Central memory CD4-positive, alpha-beta T cell (primary cell): ENCODE data around the gene WDFY4.

Source experiments
- DNase-seq: peaks from one replicate; pipeline ENCODE4 v3.0.0; 2022

Gene WDFY4

DNA sequence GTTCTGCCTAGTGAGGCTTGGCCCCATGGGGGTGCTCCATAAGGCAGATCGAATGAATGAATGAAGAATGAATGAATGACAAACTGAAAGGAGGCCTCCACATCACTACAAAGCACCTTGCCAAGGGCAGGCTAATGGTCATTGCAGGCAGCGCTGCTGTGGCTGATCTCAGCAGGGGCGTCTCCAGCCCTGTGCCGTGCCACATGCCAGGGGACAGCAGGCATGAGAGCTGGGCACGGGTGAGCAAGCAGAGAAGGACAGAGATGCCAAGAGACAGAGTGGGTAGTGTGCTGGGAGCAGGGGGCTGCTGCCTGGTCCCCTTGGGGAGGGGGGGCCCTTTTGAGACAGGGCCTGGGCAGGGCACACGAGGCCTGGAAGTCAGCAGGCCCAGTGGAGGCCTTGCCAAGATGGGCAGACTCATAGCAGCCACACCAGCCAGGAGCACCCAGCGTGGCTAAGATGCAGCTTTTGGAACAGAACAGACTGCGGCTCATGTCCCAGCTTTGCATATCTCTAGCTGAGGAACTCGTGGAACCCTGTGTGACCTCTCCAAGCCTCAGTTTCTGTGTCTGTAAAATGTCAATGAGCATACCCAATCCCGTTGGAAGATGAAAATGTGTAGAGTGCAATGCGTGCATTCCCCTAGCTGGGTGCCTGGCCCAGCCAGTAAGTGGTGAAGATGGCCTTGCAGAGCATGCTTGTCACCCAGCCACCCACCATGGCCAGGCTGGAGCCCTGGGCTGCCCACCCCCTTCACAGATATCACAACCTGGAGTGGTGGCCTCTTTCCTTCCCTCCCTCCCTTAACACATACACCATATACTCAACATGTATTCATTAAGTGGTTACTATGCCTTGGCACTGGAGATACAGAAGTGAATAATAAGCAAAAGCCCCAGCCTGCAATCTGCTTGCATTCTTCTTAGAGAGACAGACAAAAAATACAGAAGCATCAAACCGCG, 316.0 kb downstream of the WDFY4 start:
- DNase-seq, result no peak

DNA sequence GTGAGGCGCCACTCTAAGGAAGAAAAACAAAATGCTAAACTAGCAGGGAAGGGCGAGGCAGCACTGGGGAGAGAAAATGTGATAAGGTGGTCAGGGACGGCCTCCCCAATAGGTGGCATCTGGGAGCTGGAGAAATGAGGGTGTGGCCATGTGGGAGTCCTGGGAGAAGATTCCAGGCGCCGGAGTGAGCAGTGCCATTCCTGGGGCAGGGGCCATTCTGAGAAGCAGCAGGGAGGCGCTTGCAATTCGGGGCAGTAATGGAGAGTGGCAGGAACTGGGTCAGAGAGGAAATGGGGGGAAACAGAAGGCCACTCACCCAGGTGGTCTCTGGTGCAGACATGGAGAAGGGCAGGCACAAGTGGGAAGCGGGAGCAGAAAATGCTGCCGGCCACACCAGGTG, 316.7 kb downstream of the WDFY4 start:
- no peak for DNase-seq

DNA sequence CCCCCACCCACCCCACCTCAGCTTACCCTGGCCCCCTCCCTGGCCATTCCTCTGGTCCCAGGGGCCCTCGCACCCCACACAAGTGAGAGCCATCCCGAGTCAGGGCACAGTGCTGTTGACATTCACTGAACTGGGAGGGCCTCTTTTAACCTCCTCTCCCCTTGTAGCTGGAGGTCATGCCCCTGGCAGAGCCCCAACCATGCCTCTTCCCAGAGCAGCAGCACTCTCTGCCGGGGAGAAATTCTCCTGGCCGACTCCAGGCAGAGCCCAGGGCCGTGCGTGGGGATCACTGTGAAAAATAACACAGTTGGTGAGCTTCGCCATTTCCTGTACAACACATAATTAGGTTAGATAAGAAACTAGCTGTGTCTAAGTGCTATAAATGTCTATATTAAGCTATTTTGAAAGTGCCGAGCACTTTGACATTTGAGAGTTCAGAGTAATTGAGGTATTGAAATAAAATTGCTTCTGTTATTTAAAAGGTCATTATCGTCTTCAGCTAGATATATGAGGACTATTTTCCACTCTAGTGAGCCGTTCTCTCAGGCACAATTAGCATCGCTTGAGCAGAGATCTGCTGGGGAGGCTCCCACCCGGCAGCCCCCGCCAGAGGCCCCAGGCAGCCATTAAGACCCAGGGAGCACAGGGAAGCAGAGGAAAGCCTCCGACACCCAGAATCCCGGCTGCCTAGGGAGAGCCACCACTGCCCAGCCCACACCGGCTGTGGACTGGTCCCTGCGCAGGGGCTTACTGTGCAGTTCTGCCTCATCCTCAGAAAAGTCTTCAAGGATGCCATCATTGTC, 317.4 kb downstream of the WDFY4 start:
- no peak for DNase-seq

DNA sequence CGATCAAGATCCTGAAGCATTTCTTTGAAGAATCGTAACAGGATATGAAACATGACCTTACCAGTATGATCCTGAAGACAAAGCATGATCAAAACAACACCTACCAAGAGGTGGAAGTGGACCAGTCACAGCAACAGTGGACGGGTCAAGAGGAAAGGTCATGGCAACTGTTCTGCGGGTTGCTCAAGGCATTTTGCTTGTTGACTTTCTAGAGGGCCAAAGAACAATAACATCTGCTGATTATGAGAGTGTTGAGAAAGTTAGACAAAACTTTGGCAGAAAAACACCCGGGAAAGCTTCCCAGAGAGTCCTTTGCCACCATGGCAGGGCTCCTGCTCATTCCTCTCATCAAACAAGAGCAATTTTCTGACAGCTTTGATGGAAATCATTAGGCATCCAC, 320.6 kb downstream of the WDFY4 start:
- no peak for DNase-seq

DNA sequence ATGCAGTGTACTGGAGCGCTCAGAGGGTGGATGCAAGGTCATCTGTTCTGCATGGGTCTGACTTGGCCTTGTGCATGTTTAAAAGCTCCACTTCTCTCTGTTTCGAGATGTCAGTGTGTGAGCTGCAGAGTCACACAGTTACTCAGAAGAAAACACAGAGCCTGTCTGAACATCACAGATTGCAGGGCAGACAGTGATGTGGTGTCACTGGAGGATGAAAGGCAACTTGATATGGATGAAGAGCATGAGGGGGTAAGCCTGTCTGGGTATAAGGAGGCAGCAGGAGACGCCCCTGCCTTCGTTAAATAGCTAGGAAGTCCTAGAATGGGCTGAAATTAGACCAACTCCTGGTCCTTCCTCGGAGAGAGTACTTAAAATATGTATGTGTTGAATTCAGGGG, 322.5 kb downstream of the WDFY4 start:
- DNase-seq, result no peak

DNA sequence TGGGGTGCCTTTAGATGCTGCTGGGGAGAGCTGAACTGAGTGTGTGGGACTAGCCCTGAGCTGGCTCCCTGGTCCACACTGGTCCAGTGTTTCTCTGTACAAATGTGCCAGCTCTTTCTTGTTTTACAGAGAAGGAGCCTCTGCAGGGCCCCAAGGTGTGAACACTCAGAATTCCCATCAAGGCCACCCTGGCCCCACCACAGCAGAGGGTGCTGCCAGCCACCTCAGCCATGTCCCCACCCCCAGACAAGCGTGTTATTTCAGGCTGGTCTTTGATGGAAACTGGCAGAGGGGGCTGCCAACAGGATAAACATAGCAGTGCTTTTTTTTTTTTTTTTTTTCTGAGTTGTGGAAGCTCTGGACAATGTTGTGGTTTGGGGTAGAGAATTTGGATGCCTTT, 323.4 kb downstream of the WDFY4 start:
- no peak for DNase-seq

DNA sequence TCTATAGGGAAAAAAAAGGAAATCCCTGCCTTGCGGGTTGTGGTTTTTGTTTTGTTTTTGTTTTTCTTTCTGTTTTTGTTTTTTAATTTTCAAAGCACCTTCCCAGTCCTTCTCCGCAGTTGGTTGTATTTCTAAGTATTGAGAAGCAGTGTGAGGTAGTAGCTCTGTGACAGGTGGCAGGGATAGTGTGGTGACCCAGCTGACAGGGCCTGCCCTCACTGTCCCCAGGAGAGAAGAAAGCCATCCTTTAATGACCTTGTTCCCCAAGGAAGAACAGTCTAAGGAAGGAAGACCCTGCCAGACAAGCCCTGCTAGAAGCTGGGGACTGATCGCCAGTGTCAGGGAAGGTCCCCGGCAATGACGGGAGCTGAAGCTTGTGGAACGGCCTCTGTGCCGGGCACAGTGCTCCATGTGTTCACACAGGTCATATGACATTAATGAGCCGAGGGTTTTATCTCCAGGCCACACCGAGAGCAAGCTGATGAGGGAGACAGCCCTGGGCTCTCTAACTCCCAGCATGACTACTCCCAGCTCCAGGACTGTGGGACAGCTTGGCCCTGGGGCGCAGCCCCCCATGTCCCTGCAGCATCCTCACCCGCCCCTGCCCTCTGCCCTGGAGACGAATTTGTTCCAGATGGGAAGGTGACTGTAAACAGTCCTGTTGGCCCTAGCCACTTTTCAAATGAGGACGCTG, 324.0 kb downstream of the WDFY4 start:
- DNase-seq, result no peak

DNA sequence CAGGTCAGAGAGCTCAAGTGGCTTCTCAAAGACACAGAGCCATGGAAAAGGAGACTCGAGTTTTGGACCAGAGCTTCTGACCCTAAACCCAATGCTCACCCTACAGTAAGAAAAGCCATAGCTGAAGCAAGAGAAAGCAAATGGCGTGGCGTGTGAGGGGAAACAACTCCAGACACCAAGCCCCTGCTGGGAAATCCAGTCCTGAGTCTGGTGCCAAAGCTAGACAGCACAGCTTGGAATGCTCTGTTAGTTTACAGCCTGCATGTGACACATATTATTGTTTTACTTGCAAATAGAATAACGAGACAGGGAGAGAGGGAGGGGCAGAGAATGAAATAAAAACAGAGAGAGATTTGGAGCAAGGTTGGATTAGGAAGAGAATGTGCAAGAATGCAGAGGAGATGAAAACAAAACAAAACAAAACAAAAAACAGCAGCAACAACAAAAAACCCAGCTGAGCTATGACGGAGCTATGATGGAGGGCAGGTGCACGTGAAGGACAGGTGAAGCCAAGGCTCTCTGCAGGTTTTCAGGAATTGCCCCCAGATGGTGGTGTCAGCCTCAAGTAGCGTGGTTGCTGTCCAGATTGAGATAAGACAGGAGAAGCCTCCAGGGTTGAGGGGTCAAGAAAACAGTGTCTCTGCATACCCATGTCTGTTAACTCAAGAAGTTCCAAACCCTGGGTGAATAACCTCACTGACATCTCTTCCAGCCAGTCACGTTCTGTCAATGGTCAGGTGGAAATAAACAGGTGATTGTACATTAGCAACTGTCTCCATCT, 324.7 kb downstream of the WDFY4 start:
- DNase-seq, result no peak

DNA sequence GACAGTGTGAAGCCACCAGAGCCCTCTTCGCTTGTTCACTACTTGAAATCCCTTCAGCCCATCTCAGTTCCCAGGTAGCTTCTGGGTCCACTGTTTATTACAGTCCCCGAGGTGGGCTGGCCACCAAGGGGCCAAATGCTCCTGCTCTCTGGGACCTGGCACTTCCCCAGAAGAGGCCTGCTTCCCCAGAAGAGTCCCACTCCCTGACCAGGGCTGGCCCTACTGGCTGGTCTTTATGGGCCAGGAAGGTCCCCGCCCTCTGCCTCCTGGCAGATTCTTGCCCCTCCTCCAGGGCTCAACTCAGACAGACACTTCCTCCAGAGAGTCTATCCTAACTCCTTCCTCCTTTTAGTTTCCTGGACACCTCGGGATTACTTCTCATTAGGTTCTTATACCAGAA, 325.6 kb downstream of the WDFY4 start:
- no peak for DNase-seq

DNA sequence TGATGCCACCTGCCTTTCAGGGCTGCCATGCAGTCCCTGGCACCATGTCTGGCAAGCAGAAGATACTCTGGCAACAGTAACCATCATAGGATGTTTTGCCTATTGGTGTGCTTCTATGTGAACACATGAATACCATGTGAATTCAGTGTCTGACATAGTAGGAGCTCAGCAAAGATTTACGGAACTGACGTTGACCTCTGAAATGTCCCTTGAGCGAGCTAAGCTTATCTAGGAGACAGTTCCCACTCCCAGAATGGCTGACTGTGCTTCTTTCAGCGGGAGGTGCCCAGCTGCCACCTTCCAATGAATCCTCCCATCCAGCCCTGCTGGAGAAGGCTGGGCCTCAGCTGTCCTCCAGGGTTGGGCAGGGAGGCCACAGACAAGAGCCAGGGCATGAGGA, 326.2 kb downstream of the WDFY4 start:
- no peak for DNase-seq

DNA sequence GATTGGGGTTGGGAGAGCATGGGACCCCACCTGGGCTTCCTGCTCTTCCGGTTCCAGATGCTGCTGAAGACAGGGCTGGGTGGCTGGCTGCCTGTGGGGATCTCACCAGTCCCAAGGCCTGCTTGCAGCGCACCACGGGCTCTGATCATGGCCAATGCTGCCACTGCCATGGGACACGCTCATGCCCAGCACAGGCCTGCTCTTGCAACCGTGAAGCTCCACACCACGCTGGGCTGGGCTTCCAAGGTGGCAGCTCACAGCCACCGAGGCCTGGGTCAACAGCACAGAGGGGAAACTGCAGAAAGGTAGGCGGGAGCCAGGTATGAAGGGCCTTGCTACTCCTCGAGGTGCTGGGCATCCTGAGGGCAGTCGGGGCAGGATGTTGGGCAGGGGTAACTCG, 327.1 kb downstream of the WDFY4 start:
- no peak for DNase-seq

DNA sequence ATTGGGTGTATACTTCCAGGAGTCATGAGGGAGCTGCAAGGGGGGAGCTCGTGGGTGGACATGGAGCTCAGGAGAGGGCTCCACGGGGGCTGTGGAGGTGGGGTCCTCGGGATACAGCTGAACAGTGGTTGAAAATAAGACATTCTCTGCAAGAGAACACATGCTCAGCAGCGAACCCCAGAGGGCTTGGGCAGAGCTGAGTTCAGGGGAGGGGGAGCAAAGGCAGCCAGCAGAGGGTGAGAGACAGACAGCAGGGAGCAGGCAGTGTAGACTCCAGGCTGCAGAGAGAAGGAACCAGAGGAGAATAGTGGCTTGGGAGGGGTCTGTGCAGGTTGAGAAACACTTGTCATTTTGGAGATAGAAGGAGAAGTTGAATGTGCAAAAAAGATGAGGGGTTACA, 327.9 kb downstream of the WDFY4 start:
- DNase-seq, result no peak

DNA sequence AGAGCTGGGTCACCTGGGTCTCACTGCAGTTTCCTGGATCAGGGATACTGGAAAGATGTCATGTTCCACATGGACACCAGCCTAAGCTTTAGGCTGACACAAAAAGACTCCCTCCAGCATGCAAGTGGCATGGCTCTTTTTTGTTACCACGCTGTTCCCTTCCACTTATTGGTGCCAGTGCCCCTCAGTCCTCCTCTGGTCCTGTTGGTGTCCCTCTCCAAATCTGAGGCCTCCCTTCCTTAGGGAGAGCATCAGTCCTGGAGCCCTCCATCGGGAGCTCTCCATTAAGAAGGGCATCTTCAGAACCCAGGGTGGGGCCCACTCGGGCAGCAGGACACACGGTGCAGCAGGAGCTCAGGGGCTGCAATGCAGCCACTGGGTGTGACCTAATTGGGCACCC, 331.0 kb downstream of the WDFY4 start:
- no peak for DNase-seq

DNA sequence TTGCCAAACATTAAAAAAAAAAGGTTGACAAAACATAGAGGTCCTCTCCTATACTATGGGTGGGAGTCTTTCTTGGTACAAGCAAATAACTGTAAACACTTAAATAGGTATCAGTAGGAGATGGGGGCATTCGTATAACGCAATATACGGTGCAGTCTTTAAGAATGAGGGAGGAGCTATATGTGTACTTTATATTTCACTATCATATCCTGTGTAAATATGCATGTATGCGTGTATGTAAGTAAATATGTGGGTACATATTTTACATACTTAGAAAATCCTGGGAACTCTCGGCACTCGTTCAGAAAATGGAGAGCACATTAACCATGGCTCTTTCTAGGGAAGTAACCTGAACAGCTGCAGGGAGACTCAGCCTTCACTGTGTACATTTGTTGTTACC, 337.0 kb downstream of the WDFY4 start:
- no peak for DNase-seq

DNA sequence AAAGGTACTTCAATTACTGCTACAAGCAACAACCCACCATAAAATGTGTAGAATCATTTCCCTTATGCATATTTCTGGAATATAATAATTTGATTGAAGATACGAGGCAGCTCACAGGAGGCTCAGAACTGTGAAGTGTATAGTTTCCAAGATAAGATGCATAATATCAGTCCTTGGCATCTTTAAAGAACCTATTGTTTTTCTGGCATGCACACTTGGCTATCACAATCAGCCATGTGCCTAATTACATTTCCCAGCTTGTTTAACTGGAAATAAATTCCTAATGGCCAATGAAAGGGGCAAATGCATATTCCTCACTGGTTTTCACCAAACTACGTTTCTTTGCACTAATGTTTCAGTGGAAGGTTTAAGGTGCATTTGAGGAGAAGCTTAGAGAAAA, 338.4 kb downstream of the WDFY4 start:
- no peak for DNase-seq

DNA sequence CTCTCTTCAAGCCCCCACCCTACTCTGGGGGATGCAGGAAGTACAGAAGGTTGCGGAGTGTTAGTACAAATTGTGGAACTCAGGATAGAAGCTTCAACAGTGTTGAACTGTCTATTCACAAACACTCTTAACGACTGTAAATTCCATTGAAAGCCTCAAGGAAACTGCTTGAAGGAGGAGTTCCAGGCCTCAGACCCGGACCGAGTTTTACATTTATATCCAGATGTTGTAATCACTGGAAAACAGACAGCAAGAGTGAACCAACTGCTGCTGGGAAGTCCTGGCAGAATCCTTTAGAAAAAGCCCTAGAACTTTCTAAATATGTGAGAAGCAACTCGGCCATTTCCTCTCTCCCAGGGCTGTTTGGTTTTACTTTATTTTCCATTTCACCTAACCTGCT, 339.1 kb downstream of the WDFY4 start:
- no peak for DNase-seq

DNA sequence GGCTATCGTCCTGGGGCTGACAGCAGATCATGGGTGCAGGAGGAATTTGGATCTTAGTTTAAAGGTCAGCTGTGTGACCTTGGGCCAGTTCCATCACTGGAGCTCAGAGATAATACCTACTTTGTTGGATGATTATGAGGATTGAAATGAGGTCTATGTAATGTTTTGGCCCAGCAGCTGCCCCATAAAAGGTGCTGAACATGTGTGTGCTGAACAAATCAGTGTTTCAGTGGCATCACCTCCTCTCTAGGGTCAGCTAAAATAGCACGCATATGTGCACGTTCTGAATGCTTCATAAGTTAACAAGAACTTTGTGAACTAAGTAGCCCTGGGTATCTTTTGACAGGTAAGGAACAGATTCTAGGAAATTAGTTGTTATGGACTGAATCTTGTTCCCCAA, 339.8 kb downstream of the WDFY4 start:
- no peak for DNase-seq

DNA sequence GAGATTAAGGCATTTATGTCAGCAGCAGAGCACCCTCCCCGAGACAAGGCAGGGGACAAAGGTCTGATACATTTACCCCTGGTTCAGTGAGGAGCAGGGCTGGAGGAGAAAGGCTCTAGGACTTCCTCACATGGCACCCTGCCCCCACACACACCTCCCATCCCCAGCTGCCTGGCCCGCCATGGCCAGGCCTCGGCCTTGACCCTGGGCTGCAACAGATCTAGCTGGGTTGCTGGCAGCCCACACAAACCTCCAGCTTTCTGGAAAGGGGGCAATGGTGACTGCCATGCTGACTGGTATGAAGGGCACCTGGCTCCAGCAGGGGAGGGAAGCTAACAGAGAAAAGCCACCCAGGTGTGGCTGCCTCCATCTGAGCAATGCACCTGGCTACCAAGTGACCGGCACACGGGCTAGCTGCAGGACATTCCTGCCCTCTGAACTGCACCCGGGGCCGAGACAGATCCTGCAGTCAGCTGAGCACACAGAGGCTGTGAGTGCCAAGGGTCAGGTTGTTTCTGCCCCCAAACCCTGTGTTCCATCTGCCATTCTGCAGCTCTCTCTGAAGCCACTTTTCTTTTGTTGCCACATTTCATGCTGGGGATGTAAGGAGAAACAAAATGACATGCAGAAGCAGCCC, 340.8 kb downstream of the WDFY4 start:
- no peak for DNase-seq

DNA sequence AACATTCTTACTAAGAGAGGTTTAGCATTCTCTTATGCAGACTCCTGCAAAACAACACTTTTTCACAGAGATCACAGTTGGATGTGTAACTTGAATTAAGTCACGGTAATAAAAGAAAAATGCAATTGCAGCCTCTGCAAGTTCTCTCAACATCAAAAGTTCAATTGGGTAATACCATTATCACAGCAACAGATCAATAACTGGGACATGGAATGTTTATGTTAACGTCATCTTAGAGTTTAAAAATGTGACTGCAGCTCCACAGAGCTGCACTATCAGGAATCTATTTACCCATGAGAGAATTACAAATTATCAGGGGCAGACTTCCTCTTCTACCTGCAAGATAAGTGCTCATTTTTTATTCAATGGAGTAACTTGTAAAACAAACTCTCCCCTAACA, 344.0 kb downstream of the WDFY4 start:
- DNase-seq, result no peak

DNA sequence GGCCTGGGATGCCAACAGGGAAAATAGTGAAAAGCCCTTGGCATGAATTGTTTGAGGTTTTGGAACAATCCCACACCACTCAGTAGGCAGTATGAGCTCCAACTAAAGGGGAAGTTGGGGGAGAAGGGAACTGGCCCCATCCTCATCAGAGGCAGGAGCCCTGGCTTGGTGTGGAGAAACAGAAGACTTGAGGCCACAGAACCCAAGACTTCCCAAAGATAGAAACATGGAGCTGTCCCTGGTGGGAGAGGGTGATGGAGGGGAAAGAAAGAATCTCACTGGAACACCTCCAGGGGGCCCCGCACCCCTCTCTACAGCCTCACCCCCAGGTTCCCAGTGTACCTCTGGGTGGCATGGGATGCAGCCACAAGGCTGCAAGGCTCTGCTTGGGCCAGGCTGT, 345.0 kb downstream of the WDFY4 start:
- no peak for DNase-seq
